Ishikawa (cell line): Measurements from ENCODE around the gene LTF.

Experiments used
- CEBPB ChIP-seq: IDR thresholded peaks from 2 replicates; pipeline ENCODE4 v1.6.1; 2012
- CREB1 ChIP-seq: IDR thresholded peaks from 2 replicates; pipeline ENCODE4 v1.6.1; 2012; ENCODE audit warnings: low read depth
- EGR1 ChIP-seq: IDR thresholded peaks from 2 replicates; pipeline ENCODE4 v1.6.1; 2012
- EP300 ChIP-seq: IDR thresholded peaks from 2 replicates; pipeline ENCODE4 v1.6.1; 2012; ENCODE audit warnings: borderline replicate concordance
- FOXM1 ChIP-seq: IDR thresholded peaks from 2 replicates; pipeline ENCODE4 v1.6.1; 2012; ENCODE audit warnings: low read depth, borderline replicate concordance
- MAX ChIP-seq: IDR thresholded peaks from 2 replicates; pipeline ENCODE4 v1.6.1; 2012
- NFIC ChIP-seq: IDR thresholded peaks from 2 replicates; pipeline ENCODE4 v1.6.1; 2012
- RAD21 ChIP-seq: IDR thresholded peaks from 2 replicates; pipeline ENCODE4 v1.6.1; 2012; ENCODE audit warnings: low read depth
- REST ChIP-seq: IDR thresholded peaks from 2 replicates; pipeline ENCODE4 v1.6.1; 2012; ENCODE audit warnings: low read depth, mild to moderate bottlenecking
- TAF1 ChIP-seq: IDR thresholded peaks from 2 replicates; pipeline ENCODE4 v1.6.1; 2012; ENCODE audit warnings: low read depth, mild to moderate bottlenecking
- TCF12 ChIP-seq: IDR thresholded peaks from 2 replicates; pipeline ENCODE4 v1.6.1; 2012; ENCODE audit warnings: low read depth
- TEAD4 ChIP-seq: IDR thresholded peaks from 2 replicates; pipeline ENCODE4 v1.6.1; 2012
- USF1 ChIP-seq: IDR thresholded peaks from 2 replicates; pipeline ENCODE4 v1.6.1; 2012
- YY1 ChIP-seq: IDR thresholded peaks from 2 replicates; pipeline ENCODE4 v1.6.1; 2012; ENCODE audit warnings: low read depth
- ZBTB7A ChIP-seq: IDR thresholded peaks from 2 replicates; pipeline ENCODE4 v1.6.1; 2012; ENCODE audit warnings: low read depth

Gene LTF

DNA sequence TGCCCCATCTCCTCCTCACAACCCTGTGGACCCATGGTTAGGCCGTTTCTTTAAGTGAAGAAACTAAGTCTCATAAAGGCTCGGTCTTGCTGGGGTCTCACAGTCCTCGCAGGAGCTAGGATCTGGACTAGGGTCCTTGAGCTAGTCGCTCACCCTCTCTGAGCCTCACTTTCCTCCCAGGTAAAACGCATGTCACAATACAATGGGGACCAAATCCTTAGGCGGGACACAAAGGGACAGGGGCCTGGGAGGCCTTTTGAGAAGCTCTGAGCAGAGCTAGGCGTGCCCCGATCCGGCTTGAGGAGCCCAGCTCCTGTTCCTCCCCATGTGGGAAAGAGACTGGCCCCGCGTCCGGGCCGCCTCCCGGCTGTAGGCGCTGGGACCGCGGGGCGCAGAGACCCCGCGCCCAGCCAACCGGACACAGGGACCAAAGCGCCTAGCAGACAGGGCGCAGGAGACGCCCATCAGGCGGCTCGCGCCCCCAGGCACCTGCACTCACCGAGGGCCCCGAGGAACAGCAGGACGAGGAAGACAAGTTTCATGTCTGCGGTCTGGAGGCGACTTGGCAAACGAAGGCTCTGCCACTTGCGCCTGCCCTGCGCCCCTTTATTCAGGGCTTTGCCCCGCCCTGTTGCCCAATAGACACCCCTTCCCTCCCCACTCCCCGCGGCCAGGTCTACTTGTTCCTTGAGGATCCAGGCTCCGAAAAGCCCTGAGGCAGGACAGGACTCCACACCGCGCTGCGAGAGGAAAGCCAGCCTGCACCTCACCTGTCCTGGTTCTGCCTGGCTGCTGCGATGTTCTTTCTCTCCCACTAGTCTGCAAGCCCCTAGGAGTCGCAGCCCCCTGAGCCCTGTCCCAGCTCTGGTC lies at the start of gene LTF:
LTF (minus strand) TSS at position 580 of the 870 bp plus-strand sequence; CDS start at position 542, 38 bp downstream.
- TF ChIP-seq MAX (no peak), TAF1 (no peak), YY1 (no peak), ZBTB7A (no peak), REST (no peak), NFIC (no peak), RAD21 (no peak)

- no peak for TF ChIP-seq TCF12
- TF ChIP-seq NFIC: no peak
- TF ChIP-seq YY1: no peak
- no peak for TF ChIP-seq FOXM1
- TF ChIP-seq MAX: no peak
- no peak for TF ChIP-seq RAD21
- TF ChIP-seq REST: no peak
- TF ChIP-seq TEAD4: no peak
- TF ChIP-seq TAF1: no peak
- TF ChIP-seq EGR1: no peak
- no peak for TF ChIP-seq EP300
These were observed 47.6 kb upstream of the LTF start for GRCh38 chr3:46512191-46512749.

GRCh38 chr3:46509661-46510187 lies 45.0 kb upstream of the LTF start:
- TF ChIP-seq EP300: no peak
- TF ChIP-seq CEBPB: no peak
- no peak for TF ChIP-seq EGR1
- no peak for TF ChIP-seq REST
- no peak for TF ChIP-seq TAF1
- TF ChIP-seq ZBTB7A: no peak
- TF ChIP-seq YY1: no peak
- no peak for TF ChIP-seq RAD21
- TF ChIP-seq TEAD4: no peak
- TF ChIP-seq NFIC: no peak
- TF ChIP-seq TCF12: no peak
- TF ChIP-seq USF1: no peak
- TF ChIP-seq CREB1: no peak
- TF ChIP-seq FOXM1: no peak
- no peak for TF ChIP-seq MAX

DNA sequence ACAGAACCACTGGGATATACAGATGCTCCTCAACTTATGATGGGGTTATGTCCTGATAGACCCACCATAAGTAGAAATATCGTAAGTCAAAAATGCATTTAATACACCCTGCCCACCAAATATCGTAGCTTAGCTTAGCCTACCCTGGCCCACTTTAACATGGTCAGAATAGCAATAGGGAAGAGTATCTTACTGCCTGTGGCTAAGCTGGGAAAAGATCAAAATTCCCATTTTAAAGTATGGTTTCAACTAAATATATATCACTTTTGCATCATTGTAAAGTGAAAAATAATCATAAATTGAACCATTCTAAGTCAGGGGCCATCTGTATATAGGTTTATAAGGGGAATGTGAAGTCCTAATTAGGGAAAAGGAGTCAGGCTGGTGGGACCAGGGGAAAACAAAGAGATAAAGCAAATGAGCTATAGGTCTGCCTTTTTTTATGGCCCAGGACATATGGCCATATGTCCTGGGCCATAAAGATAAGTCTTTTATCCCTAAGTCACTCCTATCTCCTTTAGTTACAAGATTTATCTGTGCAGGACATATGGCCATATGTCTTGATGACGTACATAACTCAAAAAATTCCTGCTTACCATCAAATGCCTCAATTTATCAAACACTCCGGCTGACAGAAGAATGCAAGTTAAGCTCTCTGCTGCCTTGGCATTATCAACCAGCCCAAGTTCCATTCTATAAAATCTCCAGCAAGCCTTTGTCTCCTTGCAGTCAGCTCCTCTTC lies 44.3 kb upstream of the LTF start:
- no peak for TF ChIP-seq TEAD4
- TF ChIP-seq CREB1: no peak
- no peak for TF ChIP-seq EGR1
- no peak for TF ChIP-seq YY1
- no peak for TF ChIP-seq NFIC
- no peak for TF ChIP-seq TCF12
- no peak for TF ChIP-seq REST
- no peak for TF ChIP-seq FOXM1
- no peak for TF ChIP-seq TAF1
- TF ChIP-seq EP300: no peak
- TF ChIP-seq USF1: no peak
- no peak for TF ChIP-seq RAD21
- TF ChIP-seq MAX: no peak
- no peak for TF ChIP-seq CEBPB
- TF ChIP-seq ZBTB7A: no peak
